GM12878 (cell line): Measurements from ENCODE around the gene RARRES2. TPM values are rescaled to one million over a fixed set of nuclear protein-coding genes. Genes with fewer than 3 reads are reported as not detected.

ENCODE experiments used
- ATAC-seq: fragments of 200-7000 bp; cut with Tn5 transposase; 3 replicates; pipeline ENCODE4 v1.9.1; 2020; ENCODE audit warnings: mild to moderate bottlenecking, moderate library complexity
- BruUV-seq: library from RNA; stranded (reverse); fragments of 400-500 nt; replicated peaks from 2 replicates; lab custom pipeline; 2021; lab: Mats Ljungman, UMichigan
- CTCF ChIA-PET: fragments of 300-600 bp; sonication (Branson Sonifier 250); formaldehyde crosslinking; extraction: SDS; loops from one replicate; lab custom pipeline; 2021; ENCODE audit warnings: inconsistent platforms; lab: Yijun Ruan, JAX
- POLR2A ChIA-PET: fragments of 350-600 bp; formaldehyde crosslinking; extraction: SDS; loops from one replicate; lab custom pipeline; 2021; ENCODE audit warnings: inconsistent platforms; lab: Charles Lee
- RAD21 ChIA-PET: fragments of 300-600 bp; sonication (Branson Sonifier 250); formaldehyde crosslinking; loops from one replicate; lab custom pipeline; 2023; ENCODE audit warnings: antibody characterized with exemption; ENCODE audit not compliant: unreplicated experiment; lab: Charles Lee
- SMC1A ChIA-PET: fragments of 300-600 bp; sonication (Branson Sonifier 250); formaldehyde crosslinking; loops from one replicate; lab custom pipeline; 2023; ENCODE audit not compliant: unreplicated experiment, uncharacterized antibody; lab: Charles Lee
- DNase-seq: peaks from one replicate; pipeline ENCODE4 v3.0.0-alpha.2; 2011; ENCODE audit warnings: low read depth, low spot score
- FAIRE-seq: peaks from 3 replicates; lab custom pipeline; 2011; peaks lifted over from hg19 to GRCh38; lab: Jason Lieb, UNC
- H2AFZ ChIP-seq: 2 replicates; pipeline ENCODE4 v1.6.0; 2011; ENCODE audit warnings: low read depth, low read length, control low read depth; ENCODE audit not compliant: control insufficient read depth
- H3K27ac ChIP-seq: 2 replicates; pipeline ENCODE4 v1.5.1; 2011; ENCODE audit warnings: control low read depth; ENCODE audit not compliant: control insufficient read depth, insufficient read depth
- H3K27me3 ChIP-seq, 2 experiments: replicated peaks in 1 of 2; 2 replicates each; pipeline versions ENCODE4 v1.6.0 to v1.6.1; 2011; ENCODE audit warnings: low read length in 1 of 2; ENCODE audit not compliant: control insufficient read depth in 2 of 2, insufficient read depth in 2 of 2
- H3K36me3 ChIP-seq, 2 experiments: 2 replicates each; pipeline ENCODE4 v1.5.1; 2011; ENCODE audit warnings: low read length in 1 of 2; ENCODE audit not compliant: control insufficient read depth in 2 of 2, insufficient read depth in 2 of 2
- H3K4me1 ChIP-seq: 2 replicates; pipeline ENCODE4 v1.6.1; 2011; ENCODE audit warnings: mild to moderate bottlenecking, low read length, moderate library complexity, mixed read lengths; ENCODE audit not compliant: control insufficient read depth, insufficient read depth
- H3K4me2 ChIP-seq: 2 replicates; pipeline ENCODE4 v1.6.0; 2011; ENCODE audit warnings: control low read depth; ENCODE audit not compliant: control insufficient read depth, insufficient read depth
- H3K4me3 ChIP-seq: fragments of 200-600 bp; sonication (generic); 2 replicates; pipeline ENCODE4 v1.5.1; 2016
- H3K79me2 ChIP-seq: 2 replicates; pipeline ENCODE4 v1.6.0; 2011; ENCODE audit warnings: low read length; ENCODE audit not compliant: control insufficient read depth, insufficient read depth
- H3K9ac ChIP-seq: 2 replicates; pipeline ENCODE4 v1.8.0; 2011; ENCODE audit warnings: low read length, control low read depth, mixed read lengths; ENCODE audit not compliant: control insufficient read depth, insufficient read depth
- H3K9me3 ChIP-seq: replicated peaks from 3 replicates; pipeline ENCODE4 v1.5.1; 2011; ENCODE audit warnings: mild to moderate bottlenecking, low read length; ENCODE audit not compliant: control insufficient read depth, insufficient read depth
- H4K20me1 ChIP-seq: 2 replicates; pipeline ENCODE4 v1.6.0; 2011; ENCODE audit not compliant: control insufficient read depth, insufficient read depth
- BMI1 ChIP-seq: fragments of 450-650 bp; IDR thresholded peaks from 2 replicates; pipeline ENCODE4 v1.6.1; 2016; ENCODE audit warnings: mild to moderate bottlenecking, moderate library complexity, borderline replicate concordance
- CHD4 ChIP-seq: fragments of 200-600 bp; sonication (generic); IDR thresholded peaks from 2 replicates; pipeline ENCODE4 v1.6.1; 2016; ENCODE audit warnings: mild to moderate bottlenecking
- EGR1 ChIP-seq, 2 experiments: IDR thresholded peaks; 1 replicate in 1 of 2; 2 replicates in 1 of 2; pipeline ENCODE4 v1.6.1; 2011 to 2012; ENCODE audit warnings: low read depth in 2 of 2, low read length in 2 of 2, borderline replicate concordance in 1 of 2, mild to moderate bottlenecking in 1 of 2, moderate library complexity in 1 of 2
- JUND ChIP-seq: IDR thresholded peaks from 2 replicates; pipeline ENCODE4 v1.6.1; 2012; ENCODE audit warnings: low read depth, mild to moderate bottlenecking, low read length, improper control_type of control experiment, moderate library complexity
- MYB ChIP-seq: fragments of 150-350 bp; IDR thresholded peaks from 2 replicates; pipeline ENCODE4 v1.6.1; 2014; ENCODE audit warnings: mild to moderate bottlenecking, low read depth, low read length, borderline replicate concordance
- PML ChIP-seq: IDR thresholded peaks from 2 replicates; pipeline ENCODE4 v1.6.1; 2012; ENCODE audit warnings: low read length, inconsistent platforms
- RUNX3 ChIP-seq: IDR thresholded peaks from 2 replicates; pipeline ENCODE4 v1.6.1; 2012; ENCODE audit warnings: low read length, inconsistent platforms
- TARDBP ChIP-seq: IDR thresholded peaks from 2 replicates; pipeline ENCODE4 v1.6.1; 2016; ENCODE audit warnings: borderline replicate concordance
- ZNF274 ChIP-seq: IDR thresholded peaks from one replicate; pipeline ENCODE4 v1.8.0; 2011; ENCODE audit not compliant: insufficient read length, insufficient read depth
- WGBS: methylation state at CpG from one replicate; pipeline ENCODE4 v1.1.6; 2016; ENCODE audit warnings: low lambda C conversion rate; ENCODE audit not compliant: insufficient replicate concordance, insufficient coverage; ENCODE audit errors: missing lambda C conversion rate; 5-methylcytosine and 5-hydroxymethylcytosine counted together
- in situ Hi-C: fragments of 300-500 bp; cut with MboI; formaldehyde crosslinking; loops from 9 replicates; pipeline ENCODE4 v1.14.3; 2018; ENCODE audit warnings: mixed read lengths
- intact Hi-C: fragments of 100-400 bp; cut with micrococcal nuclease; formaldehyde crosslinking; loops from one replicate; pipeline ENCODE4 v1.14.2; 2022; ENCODE audit not compliant: unreplicated experiment
- polyA plus RNA-seq, 11 experiments: library from polyadenylated mRNA; depleted of rRNA in 4 of 11; unstranded in 6 of 11; stranded (reverse) in 5 of 11; fragments of >200 nt; fragmentation: Nextera tagmentation in 4 of 11; fragmentation: Illumina TruSeq in 1 of 11; extraction: Ambion mirVana in 4 of 11; extraction: Trizol in 1 of 11; gene quantifications; 1 replicate in 1 of 11; 2 replicates in 10 of 11; pipeline versions ENCODE4 v1.2.1 to v1.2.3, GENCODE V29; 2011 to 2016; ENCODE audit warnings: inconsistent platforms in 2 of 11, missing spikeins in 2 of 11, low read depth in 1 of 11
- total RNA-seq, 4 experiments: library from RNA; depleted of rRNA in 3 of 4; stranded (reverse); fragments of >200 nt in 3 of 4; fragmentation: Illumina TruSeq in 1 of 4; extraction: Trizol in 1 of 4; gene quantifications; 2 replicates each; pipeline versions ENCODE4 v1.2.1 to v1.2.3, GENCODE V29; 2013 to 2021
- TF ChIP-seq, protein P1 (sequence below): fragments of 450-650 bp; IDR thresholded peaks from 2 replicates; pipeline ENCODE4 v1.6.1; 2018; ENCODE audit warnings: borderline replicate concordance, mild to moderate bottlenecking; ENCODE audit not compliant: partially characterized antibody
- TF ChIP-seq, protein P2 (sequence below): fragments of 450-650 bp; formaldehyde crosslinking; IDR thresholded peaks from 2 replicates; pipeline ENCODE4 v1.4.0; 2022; ENCODE audit warnings: mild to moderate bottlenecking, moderate library complexity
- TF ChIP-seq, protein P3 (sequence below): IDR thresholded peaks from 2 replicates; pipeline ENCODE4 v1.6.1; 2012; ENCODE audit warnings: improper control_type of control experiment, low read depth, low read length; ENCODE audit not compliant: insufficient replicate concordance

Gene RARRES2
- total and polyA plus RNA-seq, 10 of the 15 experiments (the other 5 are each of a cell fraction or from before 2014, with no cell fraction given) = 0.13 to 2.2 (median 0.40) TPM; not detected in 3

DNA sequence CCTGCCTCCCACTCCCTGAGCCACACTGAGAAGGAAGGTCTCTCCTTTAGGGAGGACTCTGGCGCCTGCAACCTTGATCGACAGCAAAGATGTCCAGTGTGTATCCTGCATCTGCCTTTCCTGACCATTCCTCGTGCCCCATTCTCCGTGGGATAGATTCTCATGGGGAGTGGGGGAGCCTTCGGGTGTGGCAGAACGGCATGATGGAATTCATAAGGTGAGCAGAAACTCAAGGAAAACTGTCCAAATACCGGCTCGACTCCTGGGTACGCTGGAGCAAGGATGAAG lies 636 bp upstream of the RARRES2 start:
- no peak overlapping the region for H3K4me3 ChIP-seq
- no peak overlapping the region for H3K9ac ChIP-seq
- in situ Hi-C loops = no loop called here
- H3K79me2 ChIP-seq = no peaks in the 10 kb centered on the region
- WGBS = 90% methylated on average over 9 of the region's 9 CpGs
- no peak for FAIRE-seq
- peaks cover 5% of the 10 kb centered on the region; the same call in 2 of the 3 replicates for H3K9me3 ChIP-seq
- no peak for DNase-seq
- SMC1A ChIA-PET = interaction anchor here (0.7 kb wide), 1 partner anchor 14 kb away, joined by 4 read pairs; no protein-coding TSS in a partner anchor
- POLR2A ChIA-PET = interaction anchor here (0.6 kb wide), 1 partner anchor 26 kb away, joined by 6 read pairs; no protein-coding TSS in a partner anchor
- no peak for ATAC-seq
- peaks cover 8% of the 10 kb centered on the region for H3K4me1 ChIP-seq
- H3K36me3 ChIP-seq = peaks cover 0 to 3% of the 10 kb centered on the region in 2 experiments; a peak in 2 of 4 replicates
- no peak overlapping the region for H3K4me2 ChIP-seq
- CTCF ChIA-PET = interaction anchor here (1.7 kb wide), 1 partner anchor 14 kb away, joined by 4 read pairs; no protein-coding TSS in a partner anchor
- no peak overlapping the region for H2AFZ ChIP-seq
- RAD21 ChIA-PET = no interaction called here
- intact Hi-C loops = no loop called here
- no peak overlapping the region for H3K27ac ChIP-seq
- H3K27me3 ChIP-seq = peaks cover 0 to 5% of the 10 kb centered on the region in 2 experiments; a peak in 3 of 4 replicates
- BruUV-seq = no TSS peak
- H4K20me1 ChIP-seq = no peaks in the 10 kb centered on the region
- TF ChIP-seq, protein P1, sequence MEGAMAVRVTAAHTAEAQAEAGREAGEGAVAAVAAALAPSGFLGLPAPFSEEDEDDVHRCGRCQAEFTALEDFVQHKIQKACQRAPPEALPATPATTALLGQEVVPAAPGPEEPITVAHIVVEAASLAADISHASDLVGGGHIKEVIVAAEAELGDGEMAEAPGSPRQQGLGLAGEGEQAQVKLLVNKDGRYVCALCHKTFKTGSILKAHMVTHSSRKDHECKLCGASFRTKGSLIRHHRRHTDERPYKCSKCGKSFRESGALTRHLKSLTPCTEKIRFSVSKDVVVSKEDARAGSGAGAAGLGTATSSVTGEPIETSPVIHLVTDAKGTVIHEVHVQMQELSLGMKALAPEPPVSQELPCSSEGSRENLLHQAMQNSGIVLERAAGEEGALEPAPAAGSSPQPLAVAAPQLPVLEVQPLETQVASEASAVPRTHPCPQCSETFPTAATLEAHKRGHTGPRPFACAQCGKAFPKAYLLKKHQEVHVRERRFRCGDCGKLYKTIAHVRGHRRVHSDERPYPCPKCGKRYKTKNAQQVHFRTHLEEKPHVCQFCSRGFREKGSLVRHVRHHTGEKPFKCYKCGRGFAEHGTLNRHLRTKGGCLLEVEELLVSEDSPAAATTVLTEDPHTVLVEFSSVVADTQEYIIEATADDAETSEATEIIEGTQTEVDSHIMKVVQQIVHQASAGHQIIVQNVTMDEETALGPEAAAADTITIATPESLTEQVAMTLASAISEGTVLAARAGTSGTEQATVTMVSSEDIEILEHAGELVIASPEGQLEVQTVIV = no peak
- TF ChIP-seq ZNF274 = no peak
- TF ChIP-seq RUNX3 = no peak
- no peak for TF ChIP-seq MYB
- TF ChIP-seq CHD4 = no peak
- TF ChIP-seq, protein P2, sequence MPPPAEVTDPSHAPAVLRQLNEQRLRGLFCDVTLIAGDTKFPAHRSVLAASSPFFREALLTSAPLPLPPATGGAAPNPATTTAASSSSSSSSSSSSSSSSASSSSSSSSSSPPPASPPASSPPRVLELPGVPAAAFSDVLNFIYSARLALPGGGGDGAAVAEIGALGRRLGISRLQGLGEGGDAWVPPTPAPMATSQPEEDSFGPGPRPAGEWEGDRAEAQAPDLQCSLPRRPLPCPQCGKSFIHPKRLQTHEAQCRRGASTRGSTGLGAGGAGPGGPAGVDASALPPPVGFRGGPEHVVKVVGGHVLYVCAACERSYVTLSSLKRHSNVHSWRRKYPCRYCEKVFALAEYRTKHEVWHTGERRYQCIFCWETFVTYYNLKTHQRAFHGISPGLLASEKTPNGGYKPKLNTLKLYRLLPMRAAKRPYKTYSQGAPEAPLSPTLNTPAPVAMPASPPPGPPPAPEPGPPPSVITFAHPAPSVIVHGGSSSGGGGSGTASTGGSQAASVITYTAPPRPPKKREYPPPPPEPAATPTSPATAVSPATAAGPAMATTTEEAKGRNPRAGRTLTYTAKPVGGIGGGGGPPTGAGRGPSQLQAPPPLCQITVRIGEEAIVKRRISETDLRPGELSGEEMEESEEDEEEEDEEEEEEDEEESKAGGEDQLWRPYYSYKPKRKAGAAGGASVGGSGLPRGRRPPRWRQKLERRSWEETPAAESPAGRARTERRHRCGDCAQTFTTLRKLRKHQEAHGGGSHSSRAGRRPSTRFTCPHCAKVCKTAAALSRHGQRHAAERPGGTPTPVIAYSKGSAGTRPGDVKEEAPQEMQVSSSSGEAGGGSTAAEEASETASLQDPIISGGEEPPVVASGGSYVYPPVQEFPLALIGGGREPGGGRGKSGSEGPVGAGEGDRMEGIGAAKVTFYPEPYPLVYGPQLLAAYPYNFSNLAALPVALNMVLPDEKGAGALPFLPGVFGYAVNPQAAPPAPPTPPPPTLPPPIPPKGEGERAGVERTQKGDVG (CRISPR knock-in tag) = no peak
- TF ChIP-seq BMI1 = no peak
- TF ChIP-seq TARDBP = no peak
- TF ChIP-seq EGR1 (IDR thresholded peaks at IDR 0.05; ENCODE audit: borderline replicate concordance in 1 of 2, low read depth in 2 of 2, low read length in 2 of 2) = no peak
- no peak for TF ChIP-seq JUND
- TF ChIP-seq PML = no peak
- TF ChIP-seq, protein P3, sequence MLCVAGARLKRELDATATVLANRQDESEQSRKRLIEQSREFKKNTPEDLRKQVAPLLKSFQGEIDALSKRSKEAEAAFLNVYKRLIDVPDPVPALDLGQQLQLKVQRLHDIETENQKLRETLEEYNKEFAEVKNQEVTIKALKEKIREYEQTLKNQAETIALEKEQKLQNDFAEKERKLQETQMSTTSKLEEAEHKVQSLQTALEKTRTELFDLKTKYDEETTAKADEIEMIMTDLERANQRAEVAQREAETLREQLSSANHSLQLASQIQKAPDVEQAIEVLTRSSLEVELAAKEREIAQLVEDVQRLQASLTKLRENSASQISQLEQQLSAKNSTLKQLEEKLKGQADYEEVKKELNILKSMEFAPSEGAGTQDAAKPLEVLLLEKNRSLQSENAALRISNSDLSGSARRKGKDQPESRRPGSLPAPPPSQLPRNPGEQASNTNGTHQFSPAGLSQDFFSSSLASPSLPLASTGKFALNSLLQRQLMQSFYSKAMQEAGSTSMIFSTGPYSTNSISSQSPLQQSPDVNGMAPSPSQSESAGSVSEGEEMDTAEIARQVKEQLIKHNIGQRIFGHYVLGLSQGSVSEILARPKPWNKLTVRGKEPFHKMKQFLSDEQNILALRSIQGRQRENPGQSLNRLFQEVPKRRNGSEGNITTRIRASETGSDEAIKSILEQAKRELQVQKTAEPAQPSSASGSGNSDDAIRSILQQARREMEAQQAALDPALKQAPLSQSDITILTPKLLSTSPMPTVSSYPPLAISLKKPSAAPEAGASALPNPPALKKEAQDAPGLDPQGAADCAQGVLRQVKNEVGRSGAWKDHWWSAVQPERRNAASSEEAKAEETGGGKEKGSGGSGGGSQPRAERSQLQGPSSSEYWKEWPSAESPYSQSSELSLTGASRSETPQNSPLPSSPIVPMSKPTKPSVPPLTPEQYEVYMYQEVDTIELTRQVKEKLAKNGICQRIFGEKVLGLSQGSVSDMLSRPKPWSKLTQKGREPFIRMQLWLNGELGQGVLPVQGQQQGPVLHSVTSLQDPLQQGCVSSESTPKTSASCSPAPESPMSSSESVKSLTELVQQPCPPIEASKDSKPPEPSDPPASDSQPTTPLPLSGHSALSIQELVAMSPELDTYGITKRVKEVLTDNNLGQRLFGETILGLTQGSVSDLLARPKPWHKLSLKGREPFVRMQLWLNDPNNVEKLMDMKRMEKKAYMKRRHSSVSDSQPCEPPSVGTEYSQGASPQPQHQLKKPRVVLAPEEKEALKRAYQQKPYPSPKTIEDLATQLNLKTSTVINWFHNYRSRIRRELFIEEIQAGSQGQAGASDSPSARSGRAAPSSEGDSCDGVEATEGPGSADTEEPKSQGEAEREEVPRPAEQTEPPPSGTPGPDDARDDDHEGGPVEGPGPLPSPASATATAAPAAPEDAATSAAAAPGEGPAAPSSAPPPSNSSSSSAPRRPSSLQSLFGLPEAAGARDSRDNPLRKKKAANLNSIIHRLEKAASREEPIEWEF = no peak
